Panc1 (cell line): Measurements from ENCODE around the gene SGCA. TPM values are rescaled to one million over a fixed set of nuclear protein-coding genes. Genes with fewer than 3 reads are reported as not detected.
A peak's percentile ranks its signal among the peaks of the same experiment; 100 is the strongest.

ENCODE experiments used
- ATAC-seq: fragments of 200-7000 bp; cut with Tn5 transposase; 2 replicates; pipeline ENCODE4 v1.9.1; 2020; ENCODE audit warnings: mild to moderate bottlenecking, moderate library complexity
- BruUV-seq: library from RNA; stranded (reverse); fragments of 400-500 nt; replicated peaks from 2 replicates; lab custom pipeline; 2021; lab: Mats Ljungman, UMichigan
- CTCF ChIA-PET: fragments of 300-600 bp; sonication (Branson Sonifier 250); formaldehyde crosslinking; loops from one replicate; lab custom pipeline; 2022; ENCODE audit warnings: antibody characterized with exemption; lab: Charles Lee
- POLR2A ChIA-PET: fragments of 300-600 bp; sonication (Branson Sonifier 250); formaldehyde crosslinking; loops from one replicate; lab custom pipeline; 2022; ENCODE audit warnings: antibody characterized with exemption; lab: Charles Lee
- DNase-seq: peaks from one replicate; pipeline ENCODE4 v3.0.0-alpha.2; 2010; ENCODE audit warnings: low read depth, low spot score
- H3K27ac ChIP-seq: 2 replicates; pipeline ENCODE4 v1.5.1; 2011; ENCODE audit warnings: mild to moderate bottlenecking, low read length, inconsistent platforms
- H3K27me3 ChIP-seq: fragments of 200-500 bp; sonication (Bioruptor generic); 2 replicates; pipeline ENCODE4 v1.6.0; 2014; ENCODE audit warnings: low read length, inconsistent platforms; ENCODE audit not compliant: control insufficient read depth, insufficient read depth
- H3K36me3 ChIP-seq: fragments of 200-500 bp; sonication (Bioruptor generic); 2 replicates; pipeline ENCODE4 v1.5.1; 2014; ENCODE audit warnings: inconsistent platforms, mild to moderate bottlenecking, low read length, moderate library complexity; ENCODE audit not compliant: control insufficient read depth, insufficient read depth
- H3K4me1 ChIP-seq: 2 replicates; pipeline ENCODE4 v1.5.1; 2011; ENCODE audit warnings: inconsistent platforms, mild to moderate bottlenecking, low read length, moderate library complexity; ENCODE audit not compliant: control insufficient read depth, insufficient read depth
- H3K4me3 ChIP-seq, 2 experiments: 2 replicates each; pipeline ENCODE4 v1.5.1; 2011 to 2012; ENCODE audit warnings: low read depth in 2 of 2, low read length in 2 of 2, mild to moderate bottlenecking in 2 of 2, inconsistent platforms in 1 of 2, moderate library complexity in 1 of 2
- H3K9me3 ChIP-seq: fragments of 200-500 bp; sonication (Bioruptor generic); 2 replicates; pipeline ENCODE4 v1.5.1; 2014; ENCODE audit warnings: low read depth, mild to moderate bottlenecking, inconsistent platforms, low read length, moderate library complexity; ENCODE audit not compliant: control insufficient read depth, insufficient read depth
- POLR2AphosphoS5 ChIP-seq: IDR thresholded peaks from 2 replicates; pipeline ENCODE4 v1.6.1; 2012; ENCODE audit warnings: mild to moderate bottlenecking, low read depth, low read length, moderate library complexity
- SIN3A ChIP-seq: IDR thresholded peaks from 2 replicates; pipeline ENCODE4 v1.6.1; 2012; ENCODE audit warnings: low read depth, mild to moderate bottlenecking, low read length, moderate library complexity, borderline replicate concordance; ENCODE audit not compliant: insufficient read depth
- TCF7L2 ChIP-seq: IDR thresholded peaks from 2 replicates; pipeline ENCODE4 v1.6.1; 2011; ENCODE audit warnings: mild to moderate bottlenecking, low read depth, low read length, inconsistent platforms
- in situ Hi-C: cut with HindIII; loops from 2 replicates; pipeline ENCODE4 v1.10.0; 2016; ENCODE audit warnings: low sequenced_read_pairs, low pct_unique_long_range_greater_than_20kb
- intact Hi-C: fragments of 100-400 bp; cut with micrococcal nuclease; formaldehyde crosslinking; loops from one replicate; pipeline ENCODE4 v1.10.0; 2022; ENCODE audit not compliant: unreplicated experiment
- total RNA-seq: library from RNA; stranded (reverse); gene quantifications from one replicate; pipeline ENCODE4 v1.2.1, GENCODE V29; 2021; ENCODE audit not compliant: unreplicated experiment
- TF ChIP-seq, protein P1 (sequence below): fragments of 450-650 bp; IDR thresholded peaks from 2 replicates; pipeline ENCODE4 v1.5.1; 2017; ENCODE audit warnings: mild to moderate bottlenecking
- TF ChIP-seq, protein P2 (sequence below), 2 experiments: IDR thresholded peaks; 2 replicates each; pipeline ENCODE4 v1.6.1; 2011 to 2012; ENCODE audit warnings: low read depth in 2 of 2, control low read depth in 1 of 2, low read length in 1 of 2, mild to moderate bottlenecking in 1 of 2, moderate library complexity in 1 of 2; ENCODE audit not compliant: insufficient read depth in 1 of 2

SGCA gene
- total RNA-seq, 1 experiment from 2014 or later = not detected

DNA sequence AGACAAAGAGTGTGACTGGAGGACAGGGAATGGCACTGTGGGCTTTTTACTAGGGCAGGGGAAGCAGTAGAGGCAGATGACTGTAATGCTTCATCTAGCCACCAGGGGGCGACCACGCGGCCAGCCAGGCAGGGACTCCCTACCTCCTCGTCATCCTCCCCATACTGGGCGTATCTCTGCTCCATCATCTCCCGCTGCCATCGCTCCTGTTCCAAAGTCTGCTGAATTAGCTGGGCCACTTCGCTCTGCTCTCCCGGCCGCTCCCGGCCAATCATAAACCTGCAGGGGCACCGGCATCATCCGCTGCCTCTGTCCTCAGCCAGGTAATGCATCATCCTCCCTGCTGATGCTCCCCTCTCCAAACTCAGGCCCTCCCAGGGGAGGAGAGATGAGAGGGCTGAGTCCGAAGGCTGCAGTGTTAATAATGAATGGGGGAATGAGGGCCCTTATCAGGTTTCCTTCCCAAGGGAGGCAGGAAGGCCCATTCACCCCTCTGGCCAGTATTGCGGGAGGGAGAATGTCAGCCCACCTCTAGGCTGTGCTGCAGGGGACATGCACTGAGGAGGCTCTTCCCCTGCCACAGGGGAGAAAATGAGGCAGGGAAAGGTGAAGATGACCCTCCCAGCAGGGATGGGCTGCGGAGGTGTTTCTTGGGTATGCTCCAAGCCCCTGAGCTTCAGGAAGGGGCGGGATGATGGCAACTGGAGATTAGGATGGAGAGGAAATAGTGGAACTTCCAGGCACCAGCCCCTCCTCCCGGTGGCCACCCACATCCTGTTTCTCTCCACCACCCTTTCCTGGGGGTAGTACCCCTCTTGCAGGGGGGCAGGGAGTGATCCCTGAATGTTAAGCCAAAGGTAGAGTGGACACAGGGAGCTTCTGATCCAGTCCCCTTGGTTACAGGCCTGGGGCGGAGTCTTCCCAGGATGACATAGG is 25.6 kb upstream of the SGCA start:
- Histone ChIP-seq H3K27me3 (no peaks in the 10 kb centered on the region), H3K4me3 (no peak overlapping the region), H3K27ac (no peak overlapping the region; the same call in 1 of the 2 replicates), H3K9me3 (no peaks in the 10 kb centered on the region), H3K36me3 (peaks cover 27% of the 10 kb centered on the region), H3K4me1 (peaks cover 6% of the 10 kb centered on the region; the same call in 1 of the 2 replicates)
- TF ChIP-seq TCF7L2 = no peak
- TF ChIP-seq SIN3A = no peak
- TF ChIP-seq, protein P1, sequence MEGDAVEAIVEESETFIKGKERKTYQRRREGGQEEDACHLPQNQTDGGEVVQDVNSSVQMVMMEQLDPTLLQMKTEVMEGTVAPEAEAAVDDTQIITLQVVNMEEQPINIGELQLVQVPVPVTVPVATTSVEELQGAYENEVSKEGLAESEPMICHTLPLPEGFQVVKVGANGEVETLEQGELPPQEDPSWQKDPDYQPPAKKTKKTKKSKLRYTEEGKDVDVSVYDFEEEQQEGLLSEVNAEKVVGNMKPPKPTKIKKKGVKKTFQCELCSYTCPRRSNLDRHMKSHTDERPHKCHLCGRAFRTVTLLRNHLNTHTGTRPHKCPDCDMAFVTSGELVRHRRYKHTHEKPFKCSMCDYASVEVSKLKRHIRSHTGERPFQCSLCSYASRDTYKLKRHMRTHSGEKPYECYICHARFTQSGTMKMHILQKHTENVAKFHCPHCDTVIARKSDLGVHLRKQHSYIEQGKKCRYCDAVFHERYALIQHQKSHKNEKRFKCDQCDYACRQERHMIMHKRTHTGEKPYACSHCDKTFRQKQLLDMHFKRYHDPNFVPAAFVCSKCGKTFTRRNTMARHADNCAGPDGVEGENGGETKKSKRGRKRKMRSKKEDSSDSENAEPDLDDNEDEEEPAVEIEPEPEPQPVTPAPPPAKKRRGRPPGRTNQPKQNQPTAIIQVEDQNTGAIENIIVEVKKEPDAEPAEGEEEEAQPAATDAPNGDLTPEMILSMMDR = peak; percentile 98
- TF ChIP-seq, protein P2, sequence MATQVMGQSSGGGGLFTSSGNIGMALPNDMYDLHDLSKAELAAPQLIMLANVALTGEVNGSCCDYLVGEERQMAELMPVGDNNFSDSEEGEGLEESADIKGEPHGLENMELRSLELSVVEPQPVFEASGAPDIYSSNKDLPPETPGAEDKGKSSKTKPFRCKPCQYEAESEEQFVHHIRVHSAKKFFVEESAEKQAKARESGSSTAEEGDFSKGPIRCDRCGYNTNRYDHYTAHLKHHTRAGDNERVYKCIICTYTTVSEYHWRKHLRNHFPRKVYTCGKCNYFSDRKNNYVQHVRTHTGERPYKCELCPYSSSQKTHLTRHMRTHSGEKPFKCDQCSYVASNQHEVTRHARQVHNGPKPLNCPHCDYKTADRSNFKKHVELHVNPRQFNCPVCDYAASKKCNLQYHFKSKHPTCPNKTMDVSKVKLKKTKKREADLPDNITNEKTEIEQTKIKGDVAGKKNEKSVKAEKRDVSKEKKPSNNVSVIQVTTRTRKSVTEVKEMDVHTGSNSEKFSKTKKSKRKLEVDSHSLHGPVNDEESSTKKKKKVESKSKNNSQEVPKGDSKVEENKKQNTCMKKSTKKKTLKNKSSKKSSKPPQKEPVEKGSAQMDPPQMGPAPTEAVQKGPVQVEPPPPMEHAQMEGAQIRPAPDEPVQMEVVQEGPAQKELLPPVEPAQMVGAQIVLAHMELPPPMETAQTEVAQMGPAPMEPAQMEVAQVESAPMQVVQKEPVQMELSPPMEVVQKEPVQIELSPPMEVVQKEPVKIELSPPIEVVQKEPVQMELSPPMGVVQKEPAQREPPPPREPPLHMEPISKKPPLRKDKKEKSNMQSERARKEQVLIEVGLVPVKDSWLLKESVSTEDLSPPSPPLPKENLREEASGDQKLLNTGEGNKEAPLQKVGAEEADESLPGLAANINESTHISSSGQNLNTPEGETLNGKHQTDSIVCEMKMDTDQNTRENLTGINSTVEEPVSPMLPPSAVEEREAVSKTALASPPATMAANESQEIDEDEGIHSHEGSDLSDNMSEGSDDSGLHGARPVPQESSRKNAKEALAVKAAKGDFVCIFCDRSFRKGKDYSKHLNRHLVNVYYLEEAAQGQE (IDR thresholded peaks at IDR 0.05; ENCODE audit: insufficient read depth in 1 of 2, low read depth in 2 of 2, low read length in 1 of 2) = no peak
- TF ChIP-seq POLR2AphosphoS5 = peak; percentile 35; the same call in 1 of the 2 replicates
- in situ Hi-C loops (no loop called here), intact Hi-C loops (loop anchor here (1.0 kb wide), 1 partner anchor 21 kb away; no protein-coding TSS in a partner anchor)
- BruUV-seq = no TSS peak
- ChIA-PET CTCF (interaction anchor here (0.5 to 0.6 kb wide), 2 partner anchors 20 to 897 kb away, joined by 3 to 6 read pairs; no protein-coding TSS in a partner anchor), POLR2A (interaction anchor here (0.6 to 1.2 kb wide), 2 partner anchors 10 to 12 kb away, joined by 3 to 12 read pairs; partner anchors contain the start of gene PPP1R9B)
- ATAC-seq (peak; percentile 89), DNase-seq (no peak)

DNA sequence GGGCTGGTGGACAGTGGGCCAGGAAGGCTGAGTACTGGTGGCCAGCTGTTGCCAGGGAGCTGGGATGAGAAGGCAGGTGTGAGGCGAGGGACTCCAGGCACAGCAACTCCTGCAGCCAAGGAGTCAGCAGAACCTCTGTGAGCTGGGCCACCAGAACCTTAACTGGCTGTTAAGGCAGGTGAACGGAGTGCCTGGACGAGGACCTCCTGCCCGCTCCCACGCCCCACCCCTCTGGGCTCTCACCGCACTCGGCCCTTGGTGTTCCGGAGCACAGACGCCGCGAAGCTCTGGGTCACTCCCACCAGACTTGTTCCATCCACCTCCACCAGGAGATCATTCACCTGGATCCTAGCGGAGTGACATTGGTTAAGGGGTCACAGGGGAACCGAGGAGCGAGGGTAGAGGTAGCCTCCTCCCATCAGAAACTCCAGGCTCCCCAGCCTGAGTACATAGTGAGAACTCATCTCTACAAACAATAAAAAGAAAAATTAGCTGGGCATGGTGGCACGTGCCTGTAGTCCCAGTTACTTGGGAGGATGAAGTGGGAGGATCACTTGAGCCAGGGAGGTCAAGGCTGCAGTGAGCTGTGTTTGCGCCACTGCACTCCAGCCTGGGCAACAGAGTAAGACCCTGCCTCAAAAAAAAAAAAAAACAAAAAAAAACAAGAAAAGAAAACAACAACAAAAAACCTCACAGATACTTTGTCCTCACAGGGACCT is 24.6 kb upstream of the SGCA start:
- intact Hi-C loops = no loop called here
- CTCF ChIA-PET = interaction anchor here (0.5 to 1.0 kb wide), 2 partner anchors 22 to 898 kb away, joined by 3 to 6 read pairs; no protein-coding TSS in a partner anchor
- H3K36me3 ChIP-seq = peaks cover 27% of the 10 kb centered on the region

More for the DNA sequence above, 24.6 kb upstream of the SGCA start:
- POLR2A ChIA-PET = interaction anchor here (0.6 kb wide), 1 partner anchor 8 kb away, joined by 3 read pairs; no protein-coding TSS in a partner anchor
- no peak for DNase-seq
- H3K9me3 ChIP-seq = no peaks in the 10 kb centered on the region
- H3K27me3 ChIP-seq = no peaks in the 10 kb centered on the region
- in situ Hi-C loops = no loop called here
- no peak overlapping the region for H3K4me3 ChIP-seq
- TF ChIP-seq, protein P2 (IDR thresholded peaks at IDR 0.05; ENCODE audit: insufficient read depth in 1 of 2, low read depth in 2 of 2, low read length in 1 of 2) = no peak
- TF ChIP-seq, protein P1 = no peak
- no peak for TF ChIP-seq POLR2AphosphoS5
- TF ChIP-seq TCF7L2 = no peak
- no peak for TF ChIP-seq SIN3A
- BruUV-seq = no TSS peak
- no peak overlapping the region for H3K27ac ChIP-seq
- H3K4me1 ChIP-seq = peaks cover 10% of the 10 kb centered on the region
- ATAC-seq = no peak
